HepG2 (cell line): ENCODE results near the gene EFNA3. TPM values are rescaled to one million over a fixed set of nuclear protein-coding genes. Genes with fewer than 3 reads are reported as not detected.

Experiments
- ARHGAP35 ChIP-seq: sonication (generic); formaldehyde crosslinking; IDR thresholded peaks from 2 replicates; pipeline ENCODE4 v1.9.0; 2022; ENCODE audit warnings: mild to moderate bottlenecking, inconsistent platforms, moderate library complexity, missing genetic modification reagents, borderline replicate concordance
- CEBPG ChIP-seq: IDR thresholded peaks from 2 replicates; pipeline ENCODE4 v1.6.1; 2016
- ESRRA ChIP-seq: sonication (generic); formaldehyde crosslinking; IDR thresholded peaks from 2 replicates; pipeline ENCODE4 v1.5.1; 2020; ENCODE audit warnings: mild to moderate bottlenecking, low read depth, missing genetic modification reagents
- EZH2 ChIP-seq: conservative IDR thresholded peaks from 2 replicates; pipeline ENCODE4 v1.6.1; 2012; ENCODE audit warnings: mild to moderate bottlenecking, low read depth, low read length, moderate library complexity
- GRHL1 ChIP-seq: sonication (generic); formaldehyde crosslinking; conservative IDR thresholded peaks from 2 replicates; pipeline ENCODE4 v1.8.0; 2022; ENCODE audit warnings: missing genetic modification reagents
- HMG20B ChIP-seq: conservative IDR thresholded peaks from 2 replicates; pipeline ENCODE4 v1.6.1; 2016; ENCODE audit warnings: missing genetic modification reagents, missing compliant biosample characterization
- HNRNPL ChIP-seq: fragments of 200-400 bp; formaldehyde crosslinking; IDR thresholded peaks from 2 replicates; pipeline ENCODE4 v1.6.1; 2017; ENCODE audit warnings: mild to moderate bottlenecking, low read depth, low read length
- KLF9 ChIP-seq: IDR thresholded peaks from 2 replicates; pipeline ENCODE4 v1.6.1; 2016; ENCODE audit warnings: low read depth
- MAFK ChIP-seq, 2 experiments: IDR thresholded peaks in 1 of 2; conservative IDR thresholded peaks in 1 of 2; 2 replicates each; pipeline ENCODE4 v1.6.1; 2011; ENCODE audit warnings: improper control_type of control experiment in 2 of 2, low read length in 2 of 2
- NFYB ChIP-seq: sonication (generic); formaldehyde crosslinking; IDR thresholded peaks from 2 replicates; pipeline ENCODE4 v1.4.0; 2020; ENCODE audit warnings: missing genetic modification reagents
- POLR2G ChIP-seq: fragments of 200-400 bp; formaldehyde crosslinking; IDR thresholded peaks from 2 replicates; pipeline ENCODE4 v1.6.1; 2018; ENCODE audit warnings: mild to moderate bottlenecking, low read depth, low read length, moderate library complexity
- RARG ChIP-seq: sonication (generic); formaldehyde crosslinking; IDR thresholded peaks from 2 replicates; pipeline ENCODE4 v1.4.0; 2020; ENCODE audit warnings: low read depth, mild to moderate bottlenecking, missing genetic modification reagents
- SIX4 ChIP-seq: sonication (generic); formaldehyde crosslinking; IDR thresholded peaks from 2 replicates; pipeline ENCODE4 v1.4.0; 2020; ENCODE audit warnings: missing genetic modification reagents
- SMAD3 ChIP-seq: sonication (generic); formaldehyde crosslinking; IDR thresholded peaks from 2 replicates; pipeline ENCODE4 v1.4.0; 2020; ENCODE audit warnings: missing genetic modification reagents
- SRSF9 ChIP-seq: fragments of 200-400 bp; formaldehyde crosslinking; IDR thresholded peaks from 2 replicates; pipeline ENCODE4 v1.6.1; 2018; ENCODE audit warnings: borderline replicate concordance, mild to moderate bottlenecking, low read depth, low read length; ENCODE audit not compliant: insufficient read depth, poor library complexity, severe bottlenecking
- ZC3H13 ChIP-seq: sonication (generic); formaldehyde crosslinking; IDR thresholded peaks from 2 replicates; pipeline ENCODE4 v1.8.1; 2023; ENCODE audit warnings: mild to moderate bottlenecking, missing genetic modification reagents, moderate library complexity
- ZHX1 ChIP-seq: sonication (generic); formaldehyde crosslinking; IDR thresholded peaks from 2 replicates; pipeline ENCODE4 v1.8.1; 2022; ENCODE audit warnings: low read depth, mild to moderate bottlenecking, missing genetic modification reagents
- ZNF225 ChIP-seq: sonication (generic); formaldehyde crosslinking; IDR thresholded peaks from 2 replicates; pipeline ENCODE4 v1.4.0; 2020; ENCODE audit warnings: mild to moderate bottlenecking, missing genetic modification reagents
- ZNF260 ChIP-seq: sonication (generic); formaldehyde crosslinking; IDR thresholded peaks from 2 replicates; pipeline ENCODE4 v1.4.0; 2020; ENCODE audit warnings: missing genetic modification reagents, low read depth, mild to moderate bottlenecking, borderline replicate concordance
- ZNF414 ChIP-seq: sonication (generic); formaldehyde crosslinking; IDR thresholded peaks from 2 replicates; pipeline ENCODE4 v1.5.0; 2020; ENCODE audit warnings: missing genetic modification reagents
- ZNF577 ChIP-seq: sonication (generic); formaldehyde crosslinking; IDR thresholded peaks from 2 replicates; pipeline ENCODE4 v1.4.0; 2020; ENCODE audit warnings: mild to moderate bottlenecking, low read depth, missing genetic modification reagents, borderline replicate concordance
- ZNF691 ChIP-seq: sonication (generic); formaldehyde crosslinking; IDR thresholded peaks from 2 replicates; pipeline ENCODE4 v1.4.0; 2020; ENCODE audit warnings: missing genetic modification reagents, low read depth, mild to moderate bottlenecking, borderline replicate concordance
- ZSCAN25 ChIP-seq: sonication (generic); formaldehyde crosslinking; IDR thresholded peaks from 2 replicates; pipeline ENCODE4 v1.8.0; 2022; ENCODE audit warnings: mild to moderate bottlenecking, missing genetic modification reagents
- polyA plus RNA-seq, 8 experiments: library from polyadenylated mRNA; depleted of rRNA in 3 of 8; stranded (reverse) in 7 of 8; unstranded in 1 of 8; fragments of >200 nt; fragmentation: Illumina TruSeq in 4 of 8; extraction: Trizol in 4 of 8; gene quantifications; 2 replicates each; pipeline versions ENCODE4 v1.2.1 to v1.2.3, GENCODE V29; 2011 to 2016; ENCODE audit warnings: low read depth in 4 of 8, missing spikeins in 1 of 8, mixed read lengths in 1 of 8; ENCODE audit not compliant: insufficient read depth in 1 of 8
- total RNA-seq, 5 experiments: library from RNA; depleted of rRNA; stranded (reverse); fragments of >200 nt; fragmentation: Illumina TruSeq; extraction: Trizol; gene quantifications; 2 replicates each; pipeline ENCODE4 v1.2.3, GENCODE V29; 2016; ENCODE audit warnings: low read depth in 1 of 5

EFNA3 gene
- total and polyA plus RNA-seq, 2 of the 13 experiments (the other 11 are each of a cell fraction or from before 2014, with no cell fraction given): 1.0 to 5.7 TPM

GRCh38 chr1:155084722-155085503, 6.3 kb downstream of the EFNA3 start (continued):
- TF ChIP-seq EZH2 (no peak), ZNF691 (CRISPR knock-in tag) (peak; percentile 58; the same call in 1 of the 2 replicates), ZNF577 (CRISPR knock-in tag) (no peak), SIX4 (CRISPR knock-in tag) (no peak), SMAD3 (CRISPR knock-in tag) (peak; percentile 49; the same call in 1 of the 2 replicates), ZC3H13 (CRISPR knock-in tag) (peak; percentile 90; the same call in 1 of the 2 replicates), MAFK (conservative IDR thresholded peaks at IDR 0.05 in 1 of 2, IDR thresholded peaks at IDR 0.05 in 1 of 2; ENCODE audit: low read length in 2 of 2) (no peak), SRSF9 (no peak), ARHGAP35 (CRISPR knock-in tag) (no peak), KLF9 (CRISPR knock-in tag) (peak; percentile 57; the same call in 1 of the 2 replicates), ESRRA (CRISPR knock-in tag) (0 out of 2 replicates have a peak, but pooled peaks have one; percentile 15), NFYB (CRISPR knock-in tag) (no peak), POLR2G (peak; percentile 67), HNRNPL (peak; percentile 78; the same call in 1 of the 2 replicates), ZSCAN25 (CRISPR knock-in tag) (peak; percentile 39; the same call in 1 of the 2 replicates), ZNF225 (no peak), GRHL1 (no peak), ZNF414 (CRISPR knock-in tag) (0 out of 2 replicates have a peak, but pooled peaks have one; percentile 54), HMG20B (0 out of 2 replicates have a peak, but pooled peaks have one; percentile 25), RARG (no peak), CEBPG (CRISPR knock-in tag) (0 out of 2 replicates have a peak, but pooled peaks have one; percentile 9), ZHX1 (CRISPR knock-in tag) (peak; percentile 25; the same call in 1 of the 2 replicates), ZNF260 (CRISPR knock-in tag) (no peak)
